SU-DHL-6 (cell line): ENCODE measurements around the gene RPL13A.

ENCODE experiments used
- CTCF ChIP-seq: fragments of 200-600 bp; sonication (generic); IDR thresholded peaks from one replicate; pipeline ENCODE4 v1.5.1; 2017; ENCODE audit warnings: antibody characterized with exemption, mild to moderate bottlenecking, low read length, moderate library complexity; ENCODE audit not compliant: insufficient read depth, poor library complexity, severe bottlenecking
- EZH2phosphoT487 ChIP-seq: fragments of 200-600 bp; sonication (generic), shearing (Covaris generic); conservative IDR thresholded peaks from 2 replicates; pipeline ENCODE4 v1.6.1; 2018; ENCODE audit warnings: mild to moderate bottlenecking, antibody characterized with exemption, low read length, moderate library complexity, mixed read lengths

- TF ChIP-seq CTCF (no peak), EZH2phosphoT487 (no peak)
These were observed 23.3 kb upstream of the RPL13A start for GRCh38 chr19:49463960-49464740.
